GM12875 (cell line): ENCODE measurements around the gene SRRM5.

Experiments used
- H3K4me3 ChIP-seq: one replicate; pipeline ENCODE4 v1.5.1; 2011; ENCODE audit warnings: low read depth, low read length, control low read depth
- TF ChIP-seq, protein P1 (sequence below): IDR thresholded peaks from 2 replicates; pipeline ENCODE4 v1.5.1; 2011; ENCODE audit warnings: low read depth, mild to moderate bottlenecking, control low read depth, inconsistent platforms, low read length, moderate library complexity, borderline replicate concordance; ENCODE audit not compliant: insufficient read depth

Gene SRRM5

GRCh38 chr19:43619262-43620060 lies 7.6 kb downstream of the SRRM5 start, which contains the start of gene ZNF428:
ZNF428 (minus strand) TSS chr19:43619629; CDS start chr19:43614304, 5,325 bp downstream.
- H3K4me3 ChIP-seq: peak within 1 kb of the TSS; percentile 74
- TF ChIP-seq, protein P1, sequence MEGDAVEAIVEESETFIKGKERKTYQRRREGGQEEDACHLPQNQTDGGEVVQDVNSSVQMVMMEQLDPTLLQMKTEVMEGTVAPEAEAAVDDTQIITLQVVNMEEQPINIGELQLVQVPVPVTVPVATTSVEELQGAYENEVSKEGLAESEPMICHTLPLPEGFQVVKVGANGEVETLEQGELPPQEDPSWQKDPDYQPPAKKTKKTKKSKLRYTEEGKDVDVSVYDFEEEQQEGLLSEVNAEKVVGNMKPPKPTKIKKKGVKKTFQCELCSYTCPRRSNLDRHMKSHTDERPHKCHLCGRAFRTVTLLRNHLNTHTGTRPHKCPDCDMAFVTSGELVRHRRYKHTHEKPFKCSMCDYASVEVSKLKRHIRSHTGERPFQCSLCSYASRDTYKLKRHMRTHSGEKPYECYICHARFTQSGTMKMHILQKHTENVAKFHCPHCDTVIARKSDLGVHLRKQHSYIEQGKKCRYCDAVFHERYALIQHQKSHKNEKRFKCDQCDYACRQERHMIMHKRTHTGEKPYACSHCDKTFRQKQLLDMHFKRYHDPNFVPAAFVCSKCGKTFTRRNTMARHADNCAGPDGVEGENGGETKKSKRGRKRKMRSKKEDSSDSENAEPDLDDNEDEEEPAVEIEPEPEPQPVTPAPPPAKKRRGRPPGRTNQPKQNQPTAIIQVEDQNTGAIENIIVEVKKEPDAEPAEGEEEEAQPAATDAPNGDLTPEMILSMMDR: no peak

- H3K4me3 ChIP-seq: peak overlapping the region; percentile 74
- TF ChIP-seq, protein P1: no peak
Measured at GRCh38 chr19:43620061-43621001, 8.4 kb downstream of the SRRM5 start.

GRCh38 chr19:43622070-43622469 lies 10.2 kb downstream of the SRRM5 start:
- no peak overlapping the region for H3K4me3 ChIP-seq
- TF ChIP-seq, protein P1: no peak

- no peak overlapping the region for H3K4me3 ChIP-seq
- TF ChIP-seq, protein P1: no peak
Measured at GRCh38 chr19:43622956-43623355, 11.1 kb downstream of the SRRM5 start.

- no peak overlapping the region for H3K4me3 ChIP-seq
- TF ChIP-seq, protein P1: no peak
Measured at GRCh38 chr19:43623889-43624670, 12.2 kb downstream of the SRRM5 start.

DNA sequence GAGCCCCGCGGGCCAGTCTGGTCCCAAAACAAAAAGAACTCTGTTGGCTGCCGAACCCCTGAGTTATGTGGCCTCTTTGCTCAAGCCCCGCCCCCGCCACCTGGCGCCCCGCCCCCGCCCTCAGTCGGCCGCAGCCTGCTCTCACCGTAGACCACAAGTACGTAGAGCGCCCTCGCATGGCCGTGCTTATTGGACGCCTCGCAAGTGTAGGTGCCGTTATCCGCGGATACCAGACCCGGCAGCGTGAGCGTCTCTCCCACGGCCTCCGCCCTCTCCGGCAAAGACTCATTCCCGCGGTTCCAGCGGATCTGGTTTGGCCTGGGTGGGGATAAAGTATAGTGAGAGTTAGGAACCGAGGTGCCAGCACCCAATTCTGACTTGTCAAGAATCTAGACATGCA lies 13.0 kb downstream of the SRRM5 start:
- H3K4me3 ChIP-seq: no peak overlapping the region
- TF ChIP-seq, protein P1: peak; percentile 42; the same call in 1 of the 2 replicates
